Glutamatergic neuron (in vitro differentiated cells): Measurements from ENCODE around the gene POLN. TPM values are rescaled to one million over a fixed set of nuclear protein-coding genes. Genes with fewer than 3 reads are reported as not detected.

ENCODE experiments used
- DNase-seq: peaks from one replicate; pipeline ENCODE4 v3.0.0; 2022
- H3K27ac Mint-ChIP-seq: one replicate; pipeline ENCODE4 v1.8.0; 2020; ENCODE audit warnings: mild to moderate bottlenecking, mixed read lengths, inconsistent platforms; ENCODE audit not compliant: unreplicated experiment
- H3K27me3 Mint-ChIP-seq: one replicate; pipeline ENCODE4 v1.8.0; 2020; ENCODE audit warnings: mild to moderate bottlenecking, moderate library complexity, mixed read lengths, inconsistent platforms; ENCODE audit not compliant: unreplicated experiment
- H3K36me3 Mint-ChIP-seq: one replicate; pipeline ENCODE4 v1.8.0; 2020; ENCODE audit warnings: mild to moderate bottlenecking, mixed read lengths, inconsistent platforms; ENCODE audit not compliant: unreplicated experiment
- H3K4me1 Mint-ChIP-seq: one replicate; pipeline ENCODE4 v1.8.0; 2020; ENCODE audit warnings: mild to moderate bottlenecking, low read depth, mixed read lengths, inconsistent platforms; ENCODE audit not compliant: unreplicated experiment
- H3K4me3 Mint-ChIP-seq: one replicate; pipeline ENCODE4 v1.8.0; 2020; ENCODE audit warnings: mild to moderate bottlenecking, mixed read lengths, inconsistent platforms; ENCODE audit not compliant: unreplicated experiment
- H3K9me3 Mint-ChIP-seq: one replicate; pipeline ENCODE4 v1.8.0; 2020; ENCODE audit warnings: mild to moderate bottlenecking, moderate library complexity, mixed read lengths, inconsistent platforms; ENCODE audit not compliant: unreplicated experiment
- CTCF ChIP-seq: fragments of 200-600 bp; sonication (generic); IDR thresholded peaks from one replicate; pipeline ENCODE4 v1.5.0; 2021; ENCODE audit not compliant: partially characterized antibody, unreplicated experiment
- total RNA-seq: library from RNA; stranded (reverse); fragmentation: NEBNext Ultra II Directional; extraction: Animal tissue kit (Norgen Biotek cat#: 25700); gene quantifications from one replicate; pipeline ENCODE4 v1.2.1, GENCODE V29; 2021; ENCODE audit not compliant: unreplicated experiment

POLN gene
- total RNA-seq, 1 donor from 2014 or later = 6.8 TPM

DNA sequence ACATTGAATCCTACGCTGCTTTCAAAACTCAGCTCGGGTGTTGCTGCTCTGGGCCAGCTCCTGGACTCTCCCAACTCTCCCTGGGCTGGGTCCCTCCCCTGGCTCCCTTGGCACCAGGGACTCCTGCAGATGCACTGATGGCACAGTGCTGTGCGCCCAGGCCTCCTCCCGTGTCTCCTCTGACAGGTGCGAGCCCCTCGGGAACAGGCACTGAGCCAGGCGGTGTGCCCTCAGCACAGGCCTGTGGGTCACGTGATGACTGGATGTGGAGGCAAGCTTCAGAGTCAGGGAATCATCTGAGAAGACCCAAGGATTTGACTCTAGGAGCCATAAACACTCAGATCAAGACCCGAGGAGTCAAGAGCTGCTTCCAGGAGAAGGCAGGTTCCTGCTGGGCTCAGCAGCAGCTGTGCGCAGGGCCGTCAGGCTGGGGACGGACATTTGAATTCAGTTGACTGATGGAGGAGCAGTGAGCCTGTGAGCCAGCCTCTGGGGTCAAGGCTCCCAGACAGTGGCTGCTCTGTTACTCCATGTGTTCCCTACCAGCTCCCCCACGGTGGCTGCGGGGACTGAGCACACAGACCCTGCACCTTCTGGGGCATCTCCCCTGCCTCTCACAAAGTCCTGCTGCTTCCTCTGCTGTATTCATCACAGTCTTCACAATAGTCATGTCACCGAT lies 149.8 kb downstream of the POLN start:
- peaks cover 9% of the 10 kb centered on the region for H3K36me3 Mint-ChIP-seq
- no peaks in the 10 kb centered on the region for H3K4me1 Mint-ChIP-seq
- TF ChIP-seq CTCF = no peak
- DNase-seq = no peak
- H3K4me3 Mint-ChIP-seq = no peak overlapping the region
- peaks cover 4% of the 10 kb centered on the region for H3K27me3 Mint-ChIP-seq
- no peak overlapping the region for H3K27ac Mint-ChIP-seq
- H3K9me3 Mint-ChIP-seq = peaks cover 2% of the 10 kb centered on the region

DNA sequence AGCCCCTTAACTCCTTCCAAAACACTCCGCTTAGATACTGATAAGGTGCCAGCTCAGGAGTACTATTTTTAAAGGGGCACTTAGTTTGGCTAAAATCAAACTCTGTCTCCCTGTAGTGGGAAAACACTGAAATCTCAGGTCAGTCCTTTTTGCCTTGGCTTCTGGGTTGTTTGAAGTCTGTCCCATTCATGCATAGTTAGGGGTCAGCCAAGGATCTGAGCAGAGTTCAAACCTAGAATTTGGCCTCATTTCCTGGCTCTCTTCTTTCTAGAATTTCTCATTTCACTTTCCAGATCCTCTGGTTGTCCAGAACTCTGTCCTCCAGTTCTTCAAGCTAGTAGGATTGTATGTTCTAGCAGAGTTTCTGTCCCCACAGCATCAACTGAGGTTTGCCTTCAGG lies 151.3 kb downstream of the POLN start:
- H3K27ac Mint-ChIP-seq = no peak overlapping the region
- H3K27me3 Mint-ChIP-seq = peaks cover 2% of the 10 kb centered on the region
- H3K4me3 Mint-ChIP-seq = no peak overlapping the region
- no peaks in the 10 kb centered on the region for H3K36me3 Mint-ChIP-seq
- TF ChIP-seq CTCF = no peak
- peaks cover 2% of the 10 kb centered on the region for H3K9me3 Mint-ChIP-seq
- no peak for DNase-seq
- no peaks in the 10 kb centered on the region for H3K4me1 Mint-ChIP-seq

- Mint-ChIP-seq H3K27ac (no peak overlapping the region), H3K4me3 (no peak overlapping the region), H3K36me3 (no peaks in the 10 kb centered on the region), H3K9me3 (peaks cover 2% of the 10 kb centered on the region), H3K4me1 (no peaks in the 10 kb centered on the region), H3K27me3 (peaks cover 2% of the 10 kb centered on the region)
- no peak for TF ChIP-seq CTCF
- no peak for DNase-seq
These were observed 152.7 kb downstream of the POLN start for GRCh38 chr4:2089222-2089621.

DNA sequence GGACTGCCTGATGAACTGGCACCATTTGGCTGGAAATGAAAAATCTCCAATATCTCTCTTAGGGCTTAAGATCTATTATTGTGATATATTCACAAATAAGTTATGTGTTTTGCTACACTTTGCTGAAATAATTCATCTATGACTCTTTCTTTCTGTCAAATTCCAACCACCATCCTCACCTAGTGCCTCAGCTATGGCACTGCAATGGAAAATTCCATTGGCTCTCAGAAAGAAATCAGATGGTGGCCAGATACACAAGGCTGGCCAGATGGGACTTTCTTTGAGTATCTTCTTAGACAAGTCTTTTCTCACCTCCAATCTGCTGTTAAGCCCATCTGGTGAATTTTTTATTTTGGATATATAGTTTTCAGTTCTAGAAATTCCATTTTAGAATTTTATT lies 154.8 kb downstream of the POLN start:
- Mint-ChIP-seq H3K36me3 (no peaks in the 10 kb centered on the region), H3K9me3 (peaks cover 2% of the 10 kb centered on the region), H3K27ac (no peak overlapping the region), H3K4me1 (no peaks in the 10 kb centered on the region), H3K4me3 (no peak overlapping the region), H3K27me3 (peaks cover 7% of the 10 kb centered on the region)
- no peak for TF ChIP-seq CTCF
- DNase-seq = no peak

DNA sequence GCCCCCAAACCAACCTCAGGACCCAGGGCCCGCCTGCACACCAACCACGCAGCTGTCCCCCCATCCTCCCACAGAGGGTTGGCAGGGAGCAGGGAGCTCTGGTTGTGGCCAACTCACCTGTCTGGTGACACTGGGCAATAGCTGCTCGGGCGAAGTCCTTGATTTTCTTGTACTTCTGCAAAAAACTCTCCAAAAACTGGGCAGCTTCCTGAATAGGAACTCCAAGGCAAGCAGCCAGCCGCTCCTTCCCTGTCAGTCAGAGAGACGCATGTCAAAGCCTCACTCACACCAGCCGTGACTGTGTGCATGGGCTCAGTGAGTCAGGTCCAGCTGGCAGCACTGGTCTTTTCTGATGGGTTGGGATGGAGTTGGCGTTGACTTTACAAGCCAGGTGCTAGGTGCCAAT lies 156.4 kb downstream of the POLN start:
- H3K27me3 Mint-ChIP-seq = peaks cover 8% of the 10 kb centered on the region
- no peaks in the 10 kb centered on the region for H3K36me3 Mint-ChIP-seq
- no peak for DNase-seq
- H3K4me3 Mint-ChIP-seq = no peak overlapping the region
- no peaks in the 10 kb centered on the region for H3K4me1 Mint-ChIP-seq
- peaks cover 2% of the 10 kb centered on the region for H3K9me3 Mint-ChIP-seq
- TF ChIP-seq CTCF = no peak
- H3K27ac Mint-ChIP-seq = no peak overlapping the region
